CD4-positive, alpha-beta T cell treated with Interleukin-10 for 1 hour (primary cell): Measurements from ENCODE around the gene LNX1.

Experiments used
- DNase-seq: peaks from one replicate; pipeline ENCODE4 v3.0.0-alpha.2; 2020

LNX1 gene

GRCh38 chr4:53532521-53532920 lies 58.8 kb downstream of the LNX1 start:
- DNase-seq = no peak

- no peak for DNase-seq
Measured at GRCh38 chr4:53531585-53532224, 59.6 kb downstream of the LNX1 start.

DNA sequence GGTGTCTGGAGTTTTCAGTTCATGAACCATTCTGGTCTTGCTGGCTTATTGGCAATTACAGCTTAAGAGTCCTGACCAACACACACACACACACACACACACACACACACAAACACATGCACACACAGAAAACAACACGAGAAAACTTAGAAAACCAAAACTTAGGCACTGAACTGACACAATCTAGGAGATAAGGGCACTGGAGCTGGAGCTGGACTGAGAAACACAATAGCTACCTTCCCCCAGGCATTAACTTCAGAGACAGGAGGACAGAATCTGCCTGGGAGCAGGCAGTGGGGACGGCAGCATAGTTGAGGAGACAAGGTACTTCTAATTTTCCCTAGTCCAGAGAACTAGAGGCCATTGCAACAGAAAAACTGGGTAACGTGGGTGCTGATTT lies 62.3 kb downstream of the LNX1 start:
- DNase-seq = no peak

GRCh38 chr4:53527930-53528329 lies 63.4 kb downstream of the LNX1 start:
- DNase-seq = no peak

DNA sequence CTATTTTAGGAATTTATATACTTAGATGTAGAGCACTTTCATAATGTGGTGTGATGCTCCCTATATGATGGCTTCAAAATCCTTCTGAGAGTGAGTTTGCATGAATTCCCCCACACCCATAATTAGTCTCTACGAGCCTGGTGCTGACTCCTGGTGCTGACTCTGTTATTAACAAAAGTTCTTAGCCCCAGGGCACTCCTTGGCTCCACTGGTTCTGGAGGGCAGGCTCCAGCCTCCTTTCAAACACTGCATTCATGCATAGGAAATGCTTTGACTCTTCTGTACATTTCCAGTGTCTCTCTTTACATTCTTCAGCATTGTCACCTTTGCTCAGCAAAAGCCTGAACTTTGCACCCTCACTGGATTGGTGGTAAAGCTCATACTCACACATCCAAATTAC lies 64.0 kb downstream of the LNX1 start:
- DNase-seq = no peak

DNA sequence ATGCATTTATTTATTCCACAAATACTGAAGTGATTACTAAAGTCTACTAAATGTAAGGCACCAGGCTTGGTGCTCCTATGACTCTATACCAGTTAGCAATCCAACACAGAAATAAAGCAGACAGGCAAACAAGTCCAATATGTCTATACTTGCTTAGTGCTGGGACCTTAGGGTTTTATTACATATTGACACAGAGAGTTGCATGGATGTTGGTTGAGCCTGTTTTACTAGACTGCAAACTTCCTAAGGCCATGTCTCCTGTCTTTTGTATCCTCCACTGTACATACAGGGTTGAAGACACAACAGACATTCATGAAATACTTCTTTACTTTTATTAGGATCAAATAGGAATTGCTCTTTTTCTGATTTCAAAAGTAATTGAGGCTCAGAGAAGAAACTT lies 69.0 kb downstream of the LNX1 start:
- no peak for DNase-seq

DNA sequence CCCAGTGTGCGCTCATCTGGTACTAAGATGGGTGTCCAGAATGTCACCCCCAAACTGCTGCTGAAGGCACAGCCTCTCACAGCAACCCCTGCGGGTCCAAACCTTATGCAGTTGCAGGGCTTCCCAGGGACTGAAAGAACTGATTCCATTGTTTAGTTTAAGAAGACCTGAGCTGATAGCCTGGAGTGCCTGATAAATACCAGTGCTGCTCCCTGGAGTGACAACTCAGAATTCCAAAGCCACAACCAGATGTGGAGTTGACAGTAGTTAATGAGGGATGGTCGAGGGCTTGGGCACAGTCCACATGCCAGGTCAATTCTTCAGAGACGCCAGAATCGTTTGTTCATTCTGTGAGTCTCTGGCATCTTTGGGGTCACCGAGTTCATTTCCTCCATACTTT lies 71.2 kb downstream of the LNX1 start:
- DNase-seq = no peak

GRCh38 chr4:53518807-53519206 lies 72.5 kb downstream of the LNX1 start:
- DNase-seq = no peak

GRCh38 chr4:53515076-53515475 lies 76.2 kb downstream of the LNX1 start:
- no peak for DNase-seq

GRCh38 chr4:53514509-53514908 lies 76.8 kb downstream of the LNX1 start:
- DNase-seq = no peak

GRCh38 chr4:53512608-53513007 lies 78.7 kb downstream of the LNX1 start:
- no peak for DNase-seq

DNA sequence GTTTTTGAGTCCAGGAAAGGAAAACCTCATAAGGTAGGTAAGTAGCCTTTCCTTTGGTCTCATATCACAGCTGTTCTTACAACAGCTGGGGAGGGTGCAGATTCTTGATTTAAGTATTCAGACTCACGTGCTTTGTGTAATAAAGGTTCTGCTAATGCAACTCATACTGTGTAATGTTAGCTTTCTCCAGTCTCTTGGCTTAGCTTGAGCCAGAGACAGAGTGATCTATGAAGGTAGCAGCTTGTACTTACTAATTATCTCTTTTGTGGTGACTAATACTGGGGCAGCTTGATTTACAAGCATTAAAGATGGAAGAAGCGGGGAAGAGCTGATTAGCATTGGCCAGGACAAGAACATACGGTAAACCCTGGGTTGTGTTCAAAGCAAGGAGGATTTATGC lies 80.3 kb downstream of the LNX1 start:
- no peak for DNase-seq

DNA sequence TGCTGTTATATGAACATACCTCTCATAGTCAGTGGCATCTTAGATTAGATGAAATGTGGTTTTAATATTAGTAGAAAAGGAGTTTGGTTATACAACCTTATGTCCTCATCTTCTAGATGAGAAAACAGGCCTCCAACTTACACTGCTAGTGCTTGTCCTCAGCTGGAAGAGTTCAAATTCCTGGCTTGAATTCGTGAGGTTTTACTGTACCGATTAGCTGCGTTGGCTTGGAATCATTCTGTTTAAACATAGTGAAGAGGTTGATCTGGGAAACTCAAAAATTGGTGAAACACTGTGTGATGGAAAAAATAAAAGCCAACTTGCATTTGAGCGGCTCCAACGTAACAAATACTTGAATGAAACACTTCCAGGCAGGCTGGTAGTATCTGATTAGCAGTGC lies 81.0 kb downstream of the LNX1 start:
- DNase-seq = no peak

DNA sequence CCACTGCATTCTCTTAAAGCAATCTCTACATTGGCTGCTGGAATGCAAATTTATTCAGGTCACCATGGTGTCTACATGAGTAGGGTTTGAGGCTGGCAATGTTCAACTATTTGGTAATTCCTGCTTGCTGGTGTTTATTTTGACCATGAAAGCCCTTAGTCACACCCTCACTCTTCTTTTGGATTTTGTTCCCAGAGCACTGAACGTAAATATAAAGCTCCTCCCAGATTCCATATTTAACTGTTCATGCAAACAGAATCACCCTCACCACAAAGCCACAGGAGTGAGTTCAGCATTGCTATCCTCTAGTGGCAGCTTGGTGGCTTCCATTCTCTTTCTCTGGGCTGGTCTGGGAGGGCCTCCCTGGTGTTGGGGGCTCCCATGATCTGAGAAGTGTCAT lies 82.8 kb downstream of the LNX1 start:
- no peak for DNase-seq

DNA sequence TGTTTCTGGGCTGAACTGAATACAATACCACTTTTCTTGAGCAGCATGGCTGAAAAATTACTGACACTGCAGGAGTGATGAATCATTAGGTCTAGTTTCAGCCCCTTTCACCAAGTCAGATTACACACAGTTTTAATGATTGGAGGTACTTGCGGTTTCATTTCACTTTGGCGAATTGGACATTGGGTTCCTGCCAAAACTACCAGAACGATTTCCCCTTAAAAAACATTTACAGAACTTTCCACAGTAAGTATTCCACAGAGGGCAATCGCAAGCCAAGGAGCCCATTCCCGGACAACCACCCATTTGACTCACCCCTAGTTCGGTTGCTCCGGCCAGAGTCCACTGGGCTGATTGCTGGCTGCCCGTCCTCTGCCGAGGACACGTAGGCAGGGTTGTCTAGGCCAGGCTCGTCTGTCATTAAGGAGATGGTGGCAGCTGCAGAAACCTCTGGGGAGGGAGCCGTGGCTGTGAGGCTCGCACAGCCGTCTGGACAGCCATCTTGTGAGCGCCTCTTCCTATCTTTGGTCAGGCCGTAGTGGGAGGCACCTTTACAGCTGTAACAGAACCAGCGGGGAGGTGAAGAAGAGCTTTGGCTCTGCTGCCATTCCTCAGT lies 83.5 kb downstream of the LNX1 start:
- no peak for DNase-seq

GRCh38 chr4:53507058-53507457 lies 84.2 kb downstream of the LNX1 start:
- no peak for DNase-seq

GRCh38 chr4:53505947-53506346 lies 85.3 kb downstream of the LNX1 start:
- no peak for DNase-seq

DNA sequence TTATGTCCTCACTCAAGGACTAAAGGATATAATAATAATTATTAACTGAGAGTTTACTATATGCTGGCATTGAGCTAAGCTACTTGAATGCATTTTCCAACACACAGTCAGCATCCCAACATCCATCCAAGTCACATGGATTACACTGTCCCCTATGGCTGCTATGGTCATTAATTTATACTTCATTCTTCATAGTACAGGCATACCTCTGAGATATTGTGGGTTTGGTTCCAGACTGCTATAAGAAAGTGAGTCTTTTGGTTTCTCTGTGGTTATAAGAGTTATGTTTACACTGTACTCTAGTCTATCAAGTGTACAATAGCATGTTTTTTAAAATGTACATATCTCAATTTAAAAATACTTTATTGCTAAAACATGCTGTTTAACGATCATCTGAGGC lies 89.2 kb downstream of the LNX1 start:
- DNase-seq = no peak

- no peak for DNase-seq
Measured at GRCh38 chr4:53501561-53501960, 89.7 kb downstream of the LNX1 start.

GRCh38 chr4:53500546-53500945 lies 90.7 kb downstream of the LNX1 start:
- no peak for DNase-seq

DNA sequence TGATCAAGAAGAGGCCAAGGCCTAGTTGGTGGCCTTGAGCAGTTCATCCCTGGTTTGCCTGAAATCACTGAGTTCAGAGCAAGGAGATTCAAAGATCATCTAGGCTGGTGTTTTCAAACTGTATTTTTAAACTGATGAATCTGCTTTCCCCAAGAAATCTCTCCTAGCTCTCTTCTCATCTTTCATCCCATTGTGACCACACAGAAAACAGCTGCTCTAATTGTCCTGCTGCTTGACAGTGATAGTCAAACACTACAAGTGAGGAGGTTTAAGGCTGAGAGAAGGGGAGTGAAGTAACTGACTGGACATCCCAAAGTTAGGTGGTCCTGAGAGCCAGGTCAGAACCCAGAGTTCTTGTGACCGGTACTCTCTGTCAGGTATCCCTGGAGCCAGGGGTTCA lies 91.5 kb downstream of the LNX1 start:
- DNase-seq = no peak

GRCh38 chr4:53498706-53499105 lies 92.6 kb downstream of the LNX1 start:
- DNase-seq = no peak

GRCh38 chr4:53497487-53498244 lies 93.6 kb downstream of the LNX1 start:
- no peak for DNase-seq

- no peak for DNase-seq
Measured at GRCh38 chr4:53494851-53495250, 96.4 kb downstream of the LNX1 start.
